Stomach (tissue), 4 donors: Measurements from ENCODE around the gene NEU3.

Experiments used
- CTCF ChIP-seq, 7 experiments: fragments of 450-650 bp in 4 of 7; fragments of 200-600 bp in 3 of 7; sonication (generic) in 3 of 7; IDR thresholded peaks; one replicate each; pipeline ENCODE4 v1.5.1; 2016 to 2019; ENCODE audit warnings: antibody characterized with exemption in 7 of 7, control low read depth in 2 of 7, mild to moderate bottlenecking in 1 of 7
- EP300 ChIP-seq: sonication (generic); formaldehyde crosslinking; IDR thresholded peaks from one replicate; pipeline ENCODE4 v1.6.1; 2017; ENCODE audit warnings: antibody characterized with exemption
- POLR2A ChIP-seq, 4 donors: fragments of 450-650 bp; IDR thresholded peaks; one replicate each; pipeline ENCODE4 v1.6.1; 2016; ENCODE audit warnings: antibody characterized with exemption in 4 of 4, control low read depth in 2 of 4, mild to moderate bottlenecking in 1 of 4, moderate library complexity in 1 of 4
- POLR2AphosphoS5 ChIP-seq, 3 donors: sonication (generic); formaldehyde crosslinking; IDR thresholded peaks; one replicate each; pipeline ENCODE4 v1.6.1; 2016; ENCODE audit warnings: antibody characterized with exemption in 3 of 3

DNA sequence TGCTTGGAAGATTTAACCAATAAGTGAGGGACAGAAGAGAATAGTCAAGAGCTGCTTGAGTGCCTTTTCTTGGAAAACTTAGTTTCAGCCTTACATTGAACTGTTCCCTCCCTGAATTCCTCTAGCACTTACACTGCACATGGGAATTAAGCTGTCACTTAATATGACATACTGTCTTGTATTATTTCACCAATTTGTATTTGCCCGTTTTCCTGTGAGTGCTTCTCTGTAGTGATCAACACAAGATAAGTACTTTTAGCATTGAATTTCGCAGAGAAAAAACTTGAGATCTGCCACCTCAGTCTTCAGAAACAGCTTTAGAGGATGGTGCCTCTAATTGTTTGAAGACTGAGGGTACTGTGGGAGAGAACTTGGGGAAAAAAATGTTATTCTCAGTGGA is 36.0 kb upstream of the NEU3 start:
- no peak for TF ChIP-seq POLR2AphosphoS5 (IDR thresholded peaks at IDR 0.05)
- no peak for TF ChIP-seq CTCF (IDR thresholded peaks at IDR 0.05)
- no peak for TF ChIP-seq POLR2A (IDR thresholded peaks at IDR 0.05)
- no peak for TF ChIP-seq EP300
